HepG2 (cell line): Measurements from ENCODE around the gene IL21R. TPM values are rescaled to one million over a fixed set of nuclear protein-coding genes. Genes with fewer than 3 reads are reported as not detected.

Experiments
- ATAC-seq: fragments of 200-7000 bp; cut with Tn5 transposase; 3 replicates; pipeline ENCODE4 v1.9.1; 2020; ENCODE audit warnings: mild to moderate bottlenecking, moderate library complexity
- BruUV-seq: library from RNA; stranded (reverse); fragments of 400-500 nt; replicated peaks from 2 replicates; lab custom pipeline; 2021; lab: Mats Ljungman, UMichigan
- CTCF ChIA-PET: fragments of 300-600 bp; formaldehyde crosslinking; extraction: SDS; loops from one replicate; lab custom pipeline; 2021; ENCODE audit warnings: low total read pairs, inconsistent platforms, low intra/inter-chr PET ratio; lab: Yijun Ruan, JAX
- POLR2A ChIA-PET: fragments of 350-600 bp; sonication (Branson Sonifier 250); formaldehyde crosslinking; loops from one replicate; lab custom pipeline; 2020; ENCODE audit warnings: antibody characterized with exemption, inconsistent platforms; lab: Yijun Ruan, JAX
- DNase-seq: peaks from one replicate; pipeline ENCODE4 v3.0.0-alpha.2; 2015; ENCODE audit warnings: low spot score
- FAIRE-seq: peaks from 3 replicates; lab custom pipeline; 2011; peaks lifted over from hg19 to GRCh38; lab: Jason Lieb, UNC
- H2AFZ ChIP-seq: one replicate; pipeline ENCODE4 v1.6.1; 2011; ENCODE audit warnings: low read length, inconsistent platforms
- H3K27ac ChIP-seq: fragments of 300-600 bp; 3 replicates; pipeline ENCODE4 v1.8.0; 2011; ENCODE audit warnings: mixed run types, mild to moderate bottlenecking, mixed read lengths, low read length, inconsistent platforms; ENCODE audit not compliant: insufficient read depth; ENCODE audit errors: extremely low read length
- H3K27me3 ChIP-seq, 2 experiments: fragments of 200-600 bp in 1 of 2; 2 replicates in 1 of 2; 3 replicates in 1 of 2; pipeline versions ENCODE4 v1.6.0 to v1.8.0; 2011; ENCODE audit warnings: low read length in 2 of 2, mild to moderate bottlenecking in 2 of 2, moderate library complexity in 2 of 2, inconsistent platforms in 1 of 2; ENCODE audit not compliant: insufficient read depth in 2 of 2, control insufficient read depth in 1 of 2
- H3K36me3 ChIP-seq, 2 experiments: fragments of 200-600 bp in 1 of 2; replicated peaks in 1 of 2; 2 replicates in 1 of 2; 3 replicates in 1 of 2; pipeline versions ENCODE4 v1.5.1 to v1.8.0; 2011; ENCODE audit warnings: low read length in 2 of 2, inconsistent platforms in 1 of 2; ENCODE audit not compliant: insufficient read depth in 2 of 2, control insufficient read depth in 1 of 2
- H3K4me1 ChIP-seq: 2 replicates; pipeline ENCODE4 v1.5.1; 2012; ENCODE audit warnings: low read length, inconsistent platforms; ENCODE audit not compliant: insufficient read depth
- H3K4me2 ChIP-seq: 2 replicates; pipeline ENCODE4 v1.6.0; 2011; ENCODE audit warnings: low read depth, low read length, inconsistent platforms
- H3K4me3 ChIP-seq, 3 experiments: fragments of 200-600 bp in 1 of 3; sonication (generic), shearing (Covaris generic) in 1 of 3; replicated peaks in 1 of 3; 2 replicates each; pipeline ENCODE4 v1.5.1; 2011 to 2016; ENCODE audit warnings: low read length in 3 of 3, inconsistent platforms in 2 of 3, low read depth in 2 of 3, mild to moderate bottlenecking in 2 of 3, control low read depth in 1 of 3, mixed read lengths in 1 of 3; ENCODE audit not compliant: insufficient read depth in 1 of 3
- H3K79me2 ChIP-seq: one replicate; pipeline ENCODE4 v1.6.1; 2011; ENCODE audit warnings: low read length, inconsistent platforms; ENCODE audit not compliant: insufficient read depth
- H3K9ac ChIP-seq: 2 replicates; pipeline ENCODE4 v1.6.0; 2011; ENCODE audit warnings: mild to moderate bottlenecking, low read depth, low read length, inconsistent platforms; ENCODE audit not compliant: insufficient read depth
- H3K9me3 ChIP-seq: 2 replicates; pipeline ENCODE4 v1.5.1; 2012; ENCODE audit warnings: mild to moderate bottlenecking, low read length
- H4K20me1 ChIP-seq: 2 replicates; pipeline ENCODE4 v1.6.0; 2011; ENCODE audit warnings: inconsistent platforms, mild to moderate bottlenecking, low read length, moderate library complexity; ENCODE audit not compliant: insufficient read depth
- CBX1 ChIP-seq: IDR thresholded peaks from one replicate; pipeline ENCODE4 v1.6.1; 2016; ENCODE audit warnings: antibody characterized with exemption, low read depth
- GABPA ChIP-seq, 2 experiments: IDR thresholded peaks; 2 replicates each; pipeline ENCODE4 v1.6.1; 2011 to 2016; ENCODE audit warnings: low read depth in 2 of 2, low read length in 1 of 2, missing biosample characterization in 1 of 2, missing genetic modification characterization in 1 of 2
- NR3C1 ChIP-seq: sonication (generic); formaldehyde crosslinking; IDR thresholded peaks from 2 replicates; pipeline ENCODE4 v1.4.0; 2020; ENCODE audit warnings: missing genetic modification reagents
- TRIM22 ChIP-seq: fragments of 450-650 bp; IDR thresholded peaks from 2 replicates; pipeline ENCODE4 v1.6.1; 2017
- ZNF12 ChIP-seq: sonication (generic); formaldehyde crosslinking; IDR thresholded peaks from 2 replicates; pipeline ENCODE4 v1.5.0; 2020; ENCODE audit warnings: missing genetic modification reagents
- ZNF451 ChIP-seq: sonication (generic); formaldehyde crosslinking; IDR thresholded peaks from 2 replicates; pipeline ENCODE4 v1.5.0; 2020; ENCODE audit warnings: mild to moderate bottlenecking, missing genetic modification reagents
- ZNF777 ChIP-seq: sonication (generic); formaldehyde crosslinking; IDR thresholded peaks from 2 replicates; pipeline ENCODE4 v1.4.0; 2020; ENCODE audit warnings: missing genetic modification reagents
- WGBS: methylation state at CpG from one replicate; pipeline ENCODE4 v1.1.6; 2017; ENCODE audit warnings: low lambda C conversion rate; 5-methylcytosine and 5-hydroxymethylcytosine counted together
- in situ Hi-C: cut with HindIII; loops from 2 replicates; pipeline ENCODE4 v1.10.0; 2017; ENCODE audit warnings: low pct_unique_long_range_greater_than_20kb; ENCODE audit not compliant: extremely low pct_ligation_motif_present
- intact Hi-C: fragments of 100-400 bp; cut with micrococcal nuclease; formaldehyde crosslinking; loops from one replicate; pipeline ENCODE4 v1.10.0; 2022; ENCODE audit not compliant: unreplicated experiment
- polyA plus RNA-seq, 8 experiments: library from polyadenylated mRNA; depleted of rRNA in 3 of 8; stranded (reverse) in 7 of 8; unstranded in 1 of 8; fragments of >200 nt; fragmentation: Illumina TruSeq in 4 of 8; extraction: Trizol in 4 of 8; gene quantifications; 2 replicates each; pipeline versions ENCODE4 v1.2.1 to v1.2.3, GENCODE V29; 2011 to 2016; ENCODE audit warnings: low read depth in 4 of 8, missing spikeins in 1 of 8, mixed read lengths in 1 of 8; ENCODE audit not compliant: insufficient read depth in 1 of 8
- total RNA-seq, 5 experiments: library from RNA; depleted of rRNA; stranded (reverse); fragments of >200 nt; fragmentation: Illumina TruSeq; extraction: Trizol; gene quantifications; 2 replicates each; pipeline ENCODE4 v1.2.3, GENCODE V29; 2016; ENCODE audit warnings: low read depth in 1 of 5

The IL21R gene
- total and polyA plus RNA-seq, 2 of the 13 experiments (the other 11 are each of a cell fraction or from before 2014, with no cell fraction given), result 0.49 to 0.64 TPM

GRCh38 chr16:27483624-27484023 lies 81.7 kb downstream of the IL21R start:
- H3K36me3 ChIP-seq, result peaks cover 66 to 86% of the 10 kb centered on the region in 2 experiments

GRCh38 chr16:27485126-27485525 lies 83.2 kb downstream of the IL21R start:
- no peak for TF ChIP-seq NR3C1 (CRISPR knock-in tag)
- no peak for ATAC-seq
- H3K9me3 ChIP-seq, result no peaks in the 10 kb centered on the region
- no peak overlapping the region for H3K4me3 ChIP-seq
- WGBS, result 97% methylated on average over 9 of the region's 9 CpGs
- peaks cover 74 to 96% of the 10 kb centered on the region in 2 experiments for H3K36me3 ChIP-seq
- no peaks in the 10 kb centered on the region for H3K27me3 ChIP-seq
- H3K79me2 ChIP-seq, result no peaks in the 10 kb centered on the region
- H3K27ac ChIP-seq, result no peak overlapping the region
- FAIRE-seq, result no peak
- intact Hi-C loops, result no loop called here
- H2AFZ ChIP-seq, result no peak overlapping the region
- no peaks in the 10 kb centered on the region for H4K20me1 ChIP-seq
- in situ Hi-C loops, result no loop called here
- no peak overlapping the region for H3K9ac ChIP-seq
- ChIA-PET POLR2A (no interaction called here), CTCF (no interaction called here)
- no TSS peak for BruUV-seq
- no peaks in the 10 kb centered on the region for H3K4me1 ChIP-seq
- DNase-seq, result no peak
- no peak overlapping the region for H3K4me2 ChIP-seq

More at GRCh38 chr16:27483624-27484023, 81.7 kb downstream of the IL21R start:
- WGBS, result 100% methylated on average over 2 of the region's 5 CpGs
- no peak overlapping the region for H3K27ac ChIP-seq
- H3K4me3 ChIP-seq, result no peak overlapping the region
- H3K4me2 ChIP-seq, result no peak overlapping the region
- POLR2A ChIA-PET, result no interaction called here
- FAIRE-seq, result no peak
- in situ Hi-C loops, result no loop called here
- no peaks in the 10 kb centered on the region for H4K20me1 ChIP-seq
- no peaks in the 10 kb centered on the region for H3K9me3 ChIP-seq
- intact Hi-C loops, result no loop called here
- H3K9ac ChIP-seq, result no peak overlapping the region
- no peak overlapping the region for H2AFZ ChIP-seq
- H3K4me1 ChIP-seq, result 0 out of 2 replicates have a peak, but pooled peaks cover under 1% of the 10 kb centered on the region
- TF ChIP-seq ZNF451 (CRISPR knock-in tag), result no peak
- TF ChIP-seq TRIM22, result no peak
- TF ChIP-seq ZNF777, result no peak
- no peak for TF ChIP-seq GABPA (IDR thresholded peaks at IDR 0.05; ENCODE audit: low read depth, low read length)
- no peak for TF ChIP-seq GABPA (CRISPR knock-in tag; IDR thresholded peaks at IDR 0.05; ENCODE audit: low read depth)
- no peak for TF ChIP-seq CBX1
- no peak for TF ChIP-seq ZNF12 (CRISPR knock-in tag)
- H3K27me3 ChIP-seq, result no peaks in the 10 kb centered on the region
- BruUV-seq, result no TSS peak
- DNase-seq, result no peak
- ATAC-seq, result no peak
- CTCF ChIA-PET, result no interaction called here
- H3K79me2 ChIP-seq, result no peaks in the 10 kb centered on the region
